Thymus (tissue), 11 donors: ENCODE results near the gene SPRING1. TPM values are rescaled to one million over a fixed set of nuclear protein-coding genes. Genes with fewer than 3 reads are reported as not detected.
A peak's percentile ranks its signal among the peaks of the same experiment; 100 is the strongest.
"Not testable (repeated sequence)": the region's sequence is repeated elsewhere in the genome, so short reads cannot be mapped to it uniquely, and the experiment has no call there.

Experiments used
- DNase-seq, 9 donors: peaks; one replicate each; pipeline ENCODE4 v3.0.0-alpha.2; 2013; ENCODE audit warnings: low spot score in 9 of 9, low read depth in 6 of 9, missing footprints in 1 of 9
- H3K27ac ChIP-seq, 2 donors: one replicate each; pipeline ENCODE4 v1.5.1; 2013; ENCODE audit warnings: control low read depth in 1 of 2, low read depth in 1 of 2, low read length in 1 of 2, mild to moderate bottlenecking in 1 of 2, moderate library complexity in 1 of 2
- H3K27me3 ChIP-seq, 2 donors: one replicate each; pipeline ENCODE4 v1.5.1; 2013; ENCODE audit warnings: low read length in 1 of 2; ENCODE audit not compliant: control insufficient read depth in 2 of 2, insufficient read depth in 1 of 2
- H3K36me3 ChIP-seq, 2 donors: one replicate each; pipeline ENCODE4 v1.5.1; 2013; ENCODE audit warnings: low read length in 1 of 2, mild to moderate bottlenecking in 1 of 2, moderate library complexity in 1 of 2; ENCODE audit not compliant: control insufficient read depth in 2 of 2, insufficient read depth in 2 of 2
- H3K4me1 ChIP-seq, 2 donors: one replicate each; pipeline ENCODE4 v1.5.1; 2013; ENCODE audit warnings: low read length in 2 of 2; ENCODE audit not compliant: control insufficient read depth in 2 of 2, insufficient read depth in 2 of 2
- H3K4me3 ChIP-seq, 2 donors: one replicate each; pipeline ENCODE4 v1.5.1; 2013; ENCODE audit warnings: low read length in 2 of 2, control low read depth in 1 of 2, mild to moderate bottlenecking in 1 of 2
- H3K9me3 ChIP-seq, 2 donors: one replicate each; pipeline ENCODE4 v1.5.1; 2013; ENCODE audit warnings: low read length in 1 of 2, mild to moderate bottlenecking in 1 of 2; ENCODE audit not compliant: control insufficient read depth in 2 of 2, insufficient read depth in 1 of 2
- WGBS: extraction: QIAGEN DNeasy Blood & Tissue Kit; methylation state at CpG from one replicate; pipeline ENCODE4 v1.1.7; 2013; 5-methylcytosine and 5-hydroxymethylcytosine counted together
- polyA plus RNA-seq: library from polyadenylated mRNA; stranded (reverse); fragments of 200-250 nt; gene quantifications from one replicate; pipeline ENCODE4 v1.2.3, GENCODE V29; 2013
- total RNA-seq: library from RNA; stranded (reverse); fragments of 120-200 nt; gene quantifications from one replicate; pipeline ENCODE4 v1.2.4, GENCODE V29; 2013
- donor health status: healthy.

The SPRING1 gene
- total and polyA plus RNA-seq, 2 donors, result 12.7 to 15.3 TPM

- Histone ChIP-seq H3K27me3 (no peaks in the 10 kb centered on the region), H3K9me3 (no peaks in the 10 kb centered on the region), H3K4me1 (peaks cover 3 to 19% of the 10 kb centered on the region in 2 donors), H3K36me3 (peaks cover 0 to 2% of the 10 kb centered on the region in 2 donors), H3K4me3 (no peak overlapping the region), H3K27ac (no peak overlapping the region)
- 86% methylated on average over 4 of the region's 4 CpGs for WGBS
- DNase-seq, result no peak
These were observed 35.4 kb upstream of the SPRING1 start for GRCh38 chr12:116773276-116773731.

GRCh38 chr12:116771651-116772050 is 33.8 kb upstream of the SPRING1 start:
- H3K4me1 ChIP-seq, result peaks cover 3 to 8% of the 10 kb centered on the region in 2 donors
- peaks cover 0 to 2% of the 10 kb centered on the region in 2 donors for H3K36me3 ChIP-seq
- no peaks in the 10 kb centered on the region for H3K9me3 ChIP-seq
- no peak overlapping the region for H3K4me3 ChIP-seq
- H3K27ac ChIP-seq, result no peak overlapping the region
- DNase-seq, result no peak
- H3K27me3 ChIP-seq, result no peaks in the 10 kb centered on the region
- 89% methylated on average over 8 of the region's 8 CpGs for WGBS

DNA sequence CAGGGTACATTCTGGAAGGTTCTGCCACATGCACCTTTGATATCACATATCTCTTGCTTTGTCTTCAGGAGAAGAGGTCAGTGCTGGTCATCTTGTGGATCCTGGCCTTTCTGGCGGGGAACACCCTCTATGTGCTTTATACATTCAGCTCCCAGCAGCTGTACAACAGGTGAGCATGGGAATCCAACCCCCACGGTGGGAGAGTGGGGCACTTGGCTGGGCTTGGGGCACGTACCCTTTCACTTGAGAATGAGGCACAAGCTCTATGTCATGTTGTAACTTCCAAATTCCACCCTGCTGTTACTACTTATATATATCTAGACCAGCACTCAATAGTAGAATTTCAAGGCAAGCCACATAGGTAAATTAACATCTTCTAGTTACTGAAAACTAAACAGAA is 28.9 kb upstream of the SPRING1 start:
- WGBS, result 94% methylated on average over 3 of the region's 3 CpGs
- H3K4me1 ChIP-seq, result no peaks in the 10 kb centered on the region
- no peak for DNase-seq
- peaks cover 0 to 2% of the 10 kb centered on the region in 2 donors for H3K9me3 ChIP-seq
- H3K27ac ChIP-seq, result no peak overlapping the region
- H3K27me3 ChIP-seq, result no peaks in the 10 kb centered on the region
- no peaks in the 10 kb centered on the region for H3K36me3 ChIP-seq
- no peak overlapping the region for H3K4me3 ChIP-seq

GRCh38 chr12:116766285-116766684 is 28.4 kb upstream of the SPRING1 start:
- Histone ChIP-seq H3K9me3 (peaks cover 0 to 2% of the 10 kb centered on the region in 2 donors), H3K27me3 (no peaks in the 10 kb centered on the region), H3K4me3 (no peak overlapping the region), H3K27ac (no peak overlapping the region), H3K36me3 (no peaks in the 10 kb centered on the region), H3K4me1 (peaks cover 0 to 2% of the 10 kb centered on the region in 2 donors)
- no peak for DNase-seq
- WGBS, result over 99% methylated on average over 3 of the region's 3 CpGs

- no peak for DNase-seq
- no peaks in the 10 kb centered on the region for H3K27me3 ChIP-seq
- H3K27ac ChIP-seq, result no peak overlapping the region
- WGBS, result 96% methylated on average over 5 of the region's 5 CpGs
- H3K9me3 ChIP-seq, result peaks cover 0 to 2% of the 10 kb centered on the region in 2 donors
- peaks cover 0 to 2% of the 10 kb centered on the region in 2 donors for H3K36me3 ChIP-seq
- H3K4me3 ChIP-seq, result no peak overlapping the region
- H3K4me1 ChIP-seq, result peaks cover 0 to 2% of the 10 kb centered on the region in 2 donors
These were observed 27.4 kb upstream of the SPRING1 start for GRCh38 chr12:116765271-116765670.

GRCh38 chr12:116761499-116761898 is 23.6 kb upstream of the SPRING1 start:
- 98% methylated on average over 4 of the region's 4 CpGs for WGBS
- peaks cover 0 to 7% of the 10 kb centered on the region in 2 donors for H3K36me3 ChIP-seq
- H3K4me3 ChIP-seq, result no peak overlapping the region
- no peaks in the 10 kb centered on the region for H3K27me3 ChIP-seq
- H3K27ac ChIP-seq, result no peak overlapping the region
- H3K4me1 ChIP-seq, result peaks cover 0 to 2% of the 10 kb centered on the region in 2 donors
- H3K9me3 ChIP-seq, result peaks cover 0 to 6% of the 10 kb centered on the region in 2 donors
- no peak for DNase-seq

GRCh38 chr12:116760622-116761020 is 22.8 kb upstream of the SPRING1 start:
- H3K27me3 ChIP-seq, result no peaks in the 10 kb centered on the region
- peaks cover 0 to 2% of the 10 kb centered on the region in 2 donors for H3K4me1 ChIP-seq
- H3K27ac ChIP-seq, result peak overlapping the region in 1 of 2 donors; percentile 60
- H3K9me3 ChIP-seq, result peaks cover 0 to 6% of the 10 kb centered on the region in 2 donors
- peak overlapping the region in 1 of 2 donors; percentile 38 for H3K4me3 ChIP-seq
- WGBS, result 96% methylated on average over 11 of the region's 11 CpGs
- peaks cover 0 to 7% of the 10 kb centered on the region in 2 donors for H3K36me3 ChIP-seq
- DNase-seq, result no peak

GRCh38 chr12:116759783-116760621 is 22.1 kb upstream of the SPRING1 start:
- Histone ChIP-seq H3K4me3 (peak overlapping the region; percentile 30 to 38), H3K4me1 (peaks cover 0 to 2% of the 10 kb centered on the region in 2 donors), H3K9me3 (peaks cover 0 to 6% of the 10 kb centered on the region in 2 donors), H3K27ac (peak overlapping the region in 1 of 2 donors; percentile 60), H3K27me3 (no peaks in the 10 kb centered on the region), H3K36me3 (peaks cover 0 to 7% of the 10 kb centered on the region in 2 donors)
- DNase-seq, result peak in 2 of 9 donors; percentile 23 to 59
- WGBS, result 76% methylated on average over 22 of the region's 22 CpGs

GRCh38 chr12:116754783-116755182 is 16.9 kb upstream of the SPRING1 start:
- H3K36me3 ChIP-seq, H3K4me1 ChIP-seq, DNase-seq, H3K4me3 ChIP-seq, H3K27me3 ChIP-seq, H3K9me3 ChIP-seq, H3K27ac ChIP-seq: not testable (repeated sequence)
- WGBS, result 97% methylated on average over 1 of the region's 1 CpG
